A549 (cell line): ENCODE results near the gene SYNJ1. TPM values are rescaled to one million over a fixed set of nuclear protein-coding genes. Genes with fewer than 3 reads are reported as not detected.

Experiments used
- ATAC-seq, 2 experiments: fragments of 200-7000 bp in 1 of 2; fragments of >200 bp in 1 of 2; cut with Nextera tagmentation in 1 of 2; cut with Tn5 transposase in 1 of 2; 3 replicates each; pipeline versions ENCODE4 v1.8.0 to v1.9.1; 2018 to 2020; ENCODE audit warnings: mild to moderate bottlenecking in 1 of 2, moderate library complexity in 1 of 2
- CTCF ChIA-PET: fragments of 300-600 bp; sonication (Branson Sonifier 250); formaldehyde crosslinking; extraction: SDS; loops from one replicate; lab custom pipeline; 2021; ENCODE audit warnings: antibody characterized with exemption, inconsistent platforms; lab: Yijun Ruan, JAX
- POLR2A ChIA-PET: fragments of 350-600 bp; formaldehyde crosslinking; extraction: SDS; loops from one replicate; lab custom pipeline; 2021; ENCODE audit warnings: antibody characterized with exemption, inconsistent platforms; lab: Yijun Ruan, JAX
- DNase-seq, 2 experiments: peaks; one replicate each; pipeline versions ENCODE4 v3.0.0 to v3.0.0-alpha.2; 2011 to 2016; ENCODE audit warnings: low read depth in 1 of 2, low spot score in 1 of 2
- FAIRE-seq: peaks from 2 replicates; lab custom pipeline; 2011; peaks lifted over from hg19 to GRCh38; lab: Jason Lieb, UNC
- H3K27ac ChIP-seq, 2 experiments: fragments of >200 bp; sonication (Bioruptor Twin); formaldehyde crosslinking; 3 replicates each; pipeline ENCODE4 v1.5.1; 2016 to 2017
- H3K4me1 ChIP-seq: fragments of >200 bp; sonication (Bioruptor Twin); formaldehyde crosslinking; 3 replicates; pipeline ENCODE4 v1.6.1; 2016
- H3K4me2 ChIP-seq: fragments of >200 bp; sonication (Bioruptor Twin); formaldehyde crosslinking; 3 replicates; pipeline ENCODE4 v1.6.1; 2016
- H3K4me3 ChIP-seq: fragments of >200 bp; sonication (Bioruptor Twin); formaldehyde crosslinking; 3 replicates; pipeline ENCODE4 v1.5.1; 2016
- H3K9me3 ChIP-seq: fragments of >200 bp; sonication (Bioruptor Twin); formaldehyde crosslinking; 3 replicates; pipeline ENCODE4 v1.6.1; 2016
- BCL3 ChIP-seq: fragments of >200 bp; sonication (Bioruptor Twin); formaldehyde crosslinking; IDR thresholded peaks from 3 replicates; pipeline ENCODE4 v1.6.1; 2016
- CBX2 ChIP-seq: fragments of 200-600 bp; sonication (generic); IDR thresholded peaks from 2 replicates; pipeline ENCODE4 v1.6.1; 2016; ENCODE audit warnings: low read depth, mild to moderate bottlenecking, borderline replicate concordance
- CBX8 ChIP-seq: fragments of 200-600 bp; sonication (generic); IDR thresholded peaks from 2 replicates; pipeline ENCODE4 v1.6.1; 2016
- CEBPB ChIP-seq, 2 experiments: fragments of >200 bp in 1 of 2; sonication (Bioruptor Twin) in 1 of 2; formaldehyde crosslinking in 1 of 2; IDR thresholded peaks; 2 replicates each; pipeline ENCODE4 v1.6.1; 2012 to 2016
- CHD2 ChIP-seq: fragments of 150-350 bp; IDR thresholded peaks from 2 replicates; pipeline ENCODE4 v1.6.1; 2014; ENCODE audit warnings: low read length; ENCODE audit not compliant: partially characterized antibody
- CTCF ChIP-seq: fragments of >200 bp; sonication (Bioruptor Twin); formaldehyde crosslinking; IDR thresholded peaks from 3 replicates; pipeline ENCODE4 v1.5.1; 2016
- E2F6 ChIP-seq: IDR thresholded peaks from 2 replicates; pipeline ENCODE4 v1.6.1; 2012; ENCODE audit warnings: low read depth, borderline replicate concordance
- ELK1 ChIP-seq: fragments of 150-350 bp; IDR thresholded peaks from 2 replicates; pipeline ENCODE4 v1.6.1; 2014; ENCODE audit warnings: low read depth, mild to moderate bottlenecking, low read length
- EP300 ChIP-seq, 2 experiments: fragments of >200 bp; sonication (Bioruptor Twin); formaldehyde crosslinking; IDR thresholded peaks; 2 replicates in 1 of 2; 3 replicates in 1 of 2; pipeline ENCODE4 v1.6.1; 2016 to 2017
- ESRRA ChIP-seq: fragments of 150-350 bp; IDR thresholded peaks from 2 replicates; pipeline ENCODE4 v1.6.1; 2014; ENCODE audit warnings: mild to moderate bottlenecking, low read length, borderline replicate concordance
- FOSB ChIP-seq: fragments of 250-450 bp; sonication (Bioruptor Pico); IDR thresholded peaks from 2 replicates; pipeline ENCODE4 v1.5.0; 2020; ENCODE audit warnings: mild to moderate bottlenecking, moderate library complexity
- FOSL2 ChIP-seq, 2 experiments: fragments of 450-650 bp in 1 of 2; fragments of >200 bp in 1 of 2; sonication (Bioruptor Twin) in 1 of 2; formaldehyde crosslinking; IDR thresholded peaks; 2 replicates each; pipeline versions ENCODE4 v1.5.0 to v1.6.1; 2016 to 2020; ENCODE audit warnings: mild to moderate bottlenecking in 1 of 2, moderate library complexity in 1 of 2
- HOXB5 ChIP-seq: fragments of 250-450 bp; sonication (Bioruptor Pico); IDR thresholded peaks from 2 replicates; pipeline ENCODE4 v1.5.0; 2020; ENCODE audit warnings: mild to moderate bottlenecking, moderate library complexity
- JUNB ChIP-seq: fragments of >200 bp; sonication (Bioruptor Twin); formaldehyde crosslinking; IDR thresholded peaks from 2 replicates; pipeline ENCODE4 v1.6.1; 2016
- MAX ChIP-seq: IDR thresholded peaks from 2 replicates; pipeline ENCODE4 v1.6.1; 2012
- MYC ChIP-seq: IDR thresholded peaks from 2 replicates; pipeline ENCODE4 v1.6.1; 2012; ENCODE audit warnings: mild to moderate bottlenecking, inconsistent platforms, low read length, improper control_type of control experiment, borderline replicate concordance
- NPAS2 ChIP-seq: fragments of 250-450 bp; sonication (Bioruptor Pico); IDR thresholded peaks from 2 replicates; pipeline ENCODE4 v1.8.0; 2022; ENCODE audit warnings: mild to moderate bottlenecking, moderate library complexity, borderline replicate concordance
- NR3C1 ChIP-seq: fragments of >200 bp; sonication (Bioruptor Twin); formaldehyde crosslinking; IDR thresholded peaks from 3 replicates; pipeline ENCODE4 v1.6.1; 2017
- RARB ChIP-seq: fragments of 250-450 bp; sonication (Bioruptor Pico); IDR thresholded peaks from 2 replicates; pipeline ENCODE4 v1.8.0; 2021; ENCODE audit warnings: mild to moderate bottlenecking, moderate library complexity
- REST ChIP-seq: fragments of 200-600 bp; sonication (generic); IDR thresholded peaks from 2 replicates; pipeline ENCODE4 v1.6.1; 2016; ENCODE audit warnings: antibody characterized with exemption, mild to moderate bottlenecking, moderate library complexity
- SREBF2 ChIP-seq: fragments of 450-650 bp; IDR thresholded peaks from 2 replicates; pipeline ENCODE4 v1.6.1; 2014; ENCODE audit warnings: mild to moderate bottlenecking, moderate library complexity
- USF2 ChIP-seq: fragments of 450-650 bp; IDR thresholded peaks from 2 replicates; pipeline ENCODE4 v1.6.1; 2014; ENCODE audit warnings: antibody characterized with exemption
- WGBS: methylation state at CpG from one replicate; pipeline ENCODE4 v1.1.6; 2017; ENCODE audit errors: missing lambda C conversion rate; 5-methylcytosine and 5-hydroxymethylcytosine counted together
- polyA plus RNA-seq, 4 experiments: library from polyadenylated mRNA; depleted of rRNA in 3 of 4; stranded (reverse); fragments of >200 nt; fragmentation: RNase III in 1 of 4; extraction: RNeasy Plus Mini Kit Qiagen cat#74134 plus additional on column Dnase treatment in 1 of 4; gene quantifications; 2 replicates in 3 of 4; 3 replicates in 1 of 4; pipeline ENCODE4 v1.2.3, GENCODE V29; 2011 to 2017

The SYNJ1 gene
- polyA plus RNA-seq, 2 of the 4 experiments (the other 2 are of a cell fraction): 2.3 to 3.8 TPM

- no peaks in the 10 kb centered on the region for H3K4me1 ChIP-seq
- FAIRE-seq (no peak), ATAC-seq (no peak), DNase-seq (no peak)
- no peak overlapping the region for H3K27ac ChIP-seq
- WGBS: 68% methylated on average over 2 of the region's 2 CpGs
- TF ChIP-seq SREBF2 (no peak), RARB (no peak), ESRRA (no peak), BCL3 (no peak)
- CTCF ChIA-PET: interaction anchor here (0.6 kb wide), 1 partner anchor 97 kb away, joined by 3 read pairs; the partner anchor contains the start of gene PAXBP1
- H3K9me3 ChIP-seq: no peaks in the 10 kb centered on the region
- no peak overlapping the region for H3K4me3 ChIP-seq
- no peak overlapping the region for H3K4me2 ChIP-seq
- POLR2A ChIA-PET: no interaction called here
Observed at GRCh38 chr21:32674731-32675130, 53.1 kb downstream of the SYNJ1 start.

- Histone ChIP-seq H3K9me3 (no peaks in the 10 kb centered on the region), H3K27ac (no peak overlapping the region), H3K4me2 (no peak overlapping the region), H3K4me1 (no peaks in the 10 kb centered on the region), H3K4me3 (no peak overlapping the region)
- ChIA-PET POLR2A (no interaction called here), CTCF (interaction anchor here (0.6 to 1.8 kb wide), 3 partner anchors 21 to 98 kb away, joined by 3 to 4 read pairs (median 3); partner anchors contain the start of gene PAXBP1)
- DNase-seq: no peak
- ATAC-seq: no peak
- TF ChIP-seq FOSB (CRISPR knock-in tag) (no peak), CHD2 (no peak), NR3C1 (no peak), CBX8 (no peak), REST (no peak), E2F6 (no peak), HOXB5 (CRISPR knock-in tag) (no peak), CBX2 (no peak), CEBPB (IDR thresholded peaks at IDR 0.05) (no peak), FOSL2 (IDR thresholded peaks at IDR 0.05) (no peak), FOSL2 (CRISPR knock-in tag; IDR thresholded peaks at IDR 0.05) (no peak), NPAS2 (CRISPR knock-in tag) (no peak), RARB (no peak), CTCF (no peak), ELK1 (no peak), EP300 (IDR thresholded peaks at IDR 0.05) (no peak), USF2 (no peak), JUNB (no peak), MYC (no peak), MAX (no peak)
- FAIRE-seq: no peak
- 97% methylated on average over 1 of the region's 1 CpG for WGBS
Observed at GRCh38 chr21:32674038-32674437, 53.8 kb downstream of the SYNJ1 start.
